KG1 (cell line): ENCODE measurements around the gene CACNB2.
"Not testable (repeated sequence)": the region's sequence is repeated elsewhere in the genome, so short reads cannot be mapped to it uniquely, and the experiment has no call there.

Source experiments
- DNase-seq: peaks from one replicate; lab custom pipeline; 2025; lab: John Stamatoyannopoulos, UW

The CACNB2 gene

GRCh38 chr10:18570386-18570785, 430.2 kb downstream of the CACNB2 start:
- not testable (repeated sequence) for DNase-seq

GRCh38 chr10:18571076-18571475, 430.9 kb downstream of the CACNB2 start:
- DNase-seq: no peak

DNA sequence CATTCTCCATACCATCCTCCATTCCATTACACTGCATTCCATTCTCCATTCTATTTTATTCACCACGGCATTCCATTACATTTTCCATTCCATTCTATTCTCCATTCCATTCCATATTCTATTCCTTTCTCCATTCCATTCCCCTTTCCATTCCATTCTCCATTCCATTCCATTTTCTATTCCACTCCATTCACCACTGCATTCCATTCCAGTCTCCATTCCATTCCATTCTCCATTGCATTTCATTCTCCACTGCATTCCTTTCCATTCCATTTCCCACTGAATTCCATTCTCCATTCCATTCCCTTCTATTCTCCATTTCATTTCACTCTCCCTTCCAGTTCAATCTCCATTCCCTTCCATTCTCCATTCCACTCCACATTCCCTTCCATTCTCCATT, 431.6 kb downstream of the CACNB2 start:
- no peak for DNase-seq

DNA sequence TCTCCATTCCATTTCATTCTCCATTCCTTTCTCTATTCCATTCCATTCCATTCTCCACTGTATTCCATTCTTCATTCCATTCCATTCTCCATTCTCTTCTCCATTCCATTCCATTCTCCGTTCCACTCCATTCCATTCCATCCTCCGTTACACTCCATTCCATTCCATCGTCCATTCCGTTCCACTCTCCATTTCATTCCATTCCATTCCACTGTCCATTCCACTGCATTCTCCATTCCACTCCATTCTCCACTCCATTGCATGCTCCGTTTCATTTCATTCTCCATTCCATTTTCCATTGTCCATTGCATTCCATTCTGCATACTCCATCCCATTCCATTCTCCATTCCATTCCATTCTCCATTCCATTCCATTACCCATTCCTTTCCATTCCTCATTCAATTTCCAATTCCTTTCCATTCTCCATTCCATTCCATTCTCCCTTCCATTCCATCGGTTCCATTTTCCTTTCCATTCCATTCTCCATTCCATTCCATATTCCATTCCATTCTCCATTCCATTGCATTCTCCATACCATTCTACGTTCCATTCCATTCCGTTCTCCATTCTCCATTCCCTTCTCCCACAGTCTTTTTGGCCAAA, 432.8 kb downstream of the CACNB2 start:
- no peak for DNase-seq

DNA sequence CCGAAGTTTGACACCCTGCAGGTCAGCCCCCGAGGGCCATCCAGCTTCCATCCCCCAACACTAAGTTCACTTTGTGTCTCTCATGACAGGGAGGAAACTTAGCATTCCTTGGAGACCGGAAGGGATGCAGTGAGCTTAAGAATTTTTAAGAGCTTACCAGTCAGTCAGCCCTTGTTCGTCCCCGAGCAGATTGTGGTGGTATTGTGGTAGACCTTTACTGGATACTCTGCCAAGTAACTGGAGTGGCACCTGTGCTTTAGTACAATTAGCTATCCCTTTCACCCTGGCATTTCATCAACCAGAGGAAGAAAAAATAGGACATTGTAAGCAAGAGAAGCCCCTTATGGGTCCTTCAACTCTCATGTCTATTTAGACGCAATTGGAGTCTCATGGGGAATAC, 436.4 kb downstream of the CACNB2 start:
- no peak for DNase-seq

DNA sequence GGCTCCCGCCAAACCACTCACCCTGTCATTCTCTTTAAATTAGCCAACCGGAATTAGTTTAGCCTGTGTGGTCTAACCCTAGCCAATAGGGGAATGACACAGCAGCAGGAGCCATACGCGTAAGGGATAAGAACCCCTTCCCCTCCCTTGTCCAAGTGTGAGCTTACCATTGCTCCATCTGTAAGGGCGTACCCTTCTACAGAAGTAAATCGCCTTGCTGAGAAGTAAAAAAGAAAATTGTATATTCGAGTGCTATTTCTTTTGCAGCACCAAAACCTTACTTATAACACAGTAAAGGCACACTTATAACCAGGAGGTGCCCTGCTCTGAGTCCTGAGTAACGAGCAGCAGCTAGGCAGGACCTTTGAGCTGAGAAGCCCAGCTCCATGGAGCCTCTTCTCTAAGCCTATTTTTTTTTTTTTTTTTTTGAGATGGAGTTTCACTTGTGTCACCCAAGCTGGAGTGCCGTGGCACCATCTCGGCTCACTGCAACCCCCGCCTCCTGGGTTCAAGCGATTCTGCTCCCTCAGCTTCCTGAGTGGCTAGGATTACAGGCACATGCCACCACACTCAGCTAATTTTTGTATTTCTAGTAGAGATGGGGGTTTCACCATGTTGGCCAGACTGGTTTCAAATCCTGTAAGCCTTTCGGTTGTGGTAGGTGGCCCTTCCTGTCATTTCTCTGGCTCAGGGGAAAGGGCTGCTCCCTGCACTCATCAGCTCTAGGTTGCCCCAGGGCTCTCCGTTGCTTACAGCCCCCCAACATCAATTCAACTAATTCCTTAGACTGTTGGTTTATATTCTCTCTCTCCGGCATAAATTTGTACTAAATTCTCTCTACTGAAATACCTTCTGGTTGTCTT, 437.8 kb downstream of the CACNB2 start:
- no peak for DNase-seq

GRCh38 chr10:18582803-18583202, 442.6 kb downstream of the CACNB2 start:
- peak; percentile 35 for DNase-seq

GRCh38 chr10:18583575-18584270, 443.5 kb downstream of the CACNB2 start:
- DNase-seq: peak; percentile 6

- DNase-seq: not testable (repeated sequence)
These were observed 446.4 kb downstream of the CACNB2 start for GRCh38 chr10:18586637-18587036.

DNA sequence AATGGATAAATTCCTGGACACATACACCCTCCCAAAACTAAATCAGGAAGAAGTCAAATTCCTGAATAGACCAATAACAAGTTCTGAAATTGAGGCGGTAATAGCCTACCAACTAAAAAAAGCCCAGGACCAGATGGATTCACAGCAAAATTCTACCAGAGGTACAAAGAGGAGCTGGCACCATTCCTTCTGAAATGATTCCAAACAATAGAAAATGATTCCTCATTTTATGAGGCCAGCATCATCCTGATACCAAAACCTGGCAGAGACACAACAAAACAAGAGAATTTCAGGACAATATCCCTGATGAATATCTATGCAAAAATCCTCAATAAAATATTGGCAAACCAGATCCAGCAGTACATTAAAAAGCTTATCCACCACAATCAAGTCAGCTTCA, 450.9 kb downstream of the CACNB2 start:
- not testable (repeated sequence) for DNase-seq
